WERI-Rb-1 (cell line): ENCODE results near the gene ZGPAT.
"Not testable (repeated sequence)": the region's sequence is repeated elsewhere in the genome, so short reads cannot be mapped to it uniquely, and the experiment has no call there.

Experiments
- DNase-seq: peaks from one replicate; pipeline ENCODE4 v3.0.0-alpha.2; 2020
- H3K27ac ChIP-seq: fragments of 250-450 bp; sonication (Bioruptor Pico); 2 replicates; pipeline ENCODE4 v1.5.1; 2020; ENCODE audit warnings: mild to moderate bottlenecking, moderate library complexity
- H3K27me3 ChIP-seq: fragments of 250-450 bp; sonication (Bioruptor Pico); 2 replicates; pipeline ENCODE4 v1.5.1; 2021; ENCODE audit warnings: mild to moderate bottlenecking, low read depth, moderate library complexity; ENCODE audit not compliant: insufficient read depth, severe bottlenecking
- H3K36me3 ChIP-seq: fragments of 250-450 bp; sonication (Bioruptor Pico); 2 replicates; pipeline ENCODE4 v1.5.1; 2020; ENCODE audit warnings: mild to moderate bottlenecking, moderate library complexity
- H3K4me3 ChIP-seq: 2 replicates; pipeline ENCODE4 v1.5.1; 2011; ENCODE audit warnings: low read depth, mild to moderate bottlenecking, control low read depth, low read length
- H3K9me3 ChIP-seq: fragments of 250-450 bp; sonication (Bioruptor Pico); 2 replicates; pipeline ENCODE4 v1.5.1; 2021; ENCODE audit warnings: mild to moderate bottlenecking, moderate library complexity; ENCODE audit not compliant: severe bottlenecking
- TF ChIP-seq, protein P1 (sequence below): IDR thresholded peaks from 2 replicates; pipeline ENCODE4 v1.5.1; 2011; ENCODE audit warnings: low read depth, mild to moderate bottlenecking, control low read depth, inconsistent platforms, low read length

The ZGPAT gene

DNA sequence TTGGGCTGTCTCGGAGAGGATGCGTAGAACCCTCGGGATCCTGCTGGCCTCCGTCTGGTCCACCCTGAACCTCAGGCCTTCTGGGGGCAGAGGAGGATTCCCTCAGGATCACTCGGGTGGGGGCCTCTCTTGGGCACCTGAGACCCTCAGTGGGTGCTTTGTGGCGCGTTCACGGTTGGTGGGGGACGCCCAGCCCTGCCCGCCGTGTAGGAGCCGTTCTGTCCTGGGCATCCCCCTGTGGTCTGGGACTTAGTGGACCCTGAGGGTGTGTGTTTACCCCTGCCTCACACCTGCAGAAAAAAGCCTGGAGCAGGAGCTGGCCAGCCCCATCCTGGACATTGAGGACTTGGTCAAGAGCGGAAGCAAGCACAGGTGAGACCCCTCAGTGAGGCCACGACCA lies 42.1 kb upstream of the ZGPAT start:
- no peak for DNase-seq
- no peak overlapping the region for H3K27ac ChIP-seq
- H3K36me3 ChIP-seq, result peaks cover 67% of the 10 kb centered on the region
- H3K27me3 ChIP-seq, result no peaks in the 10 kb centered on the region
- TF ChIP-seq, protein P1, sequence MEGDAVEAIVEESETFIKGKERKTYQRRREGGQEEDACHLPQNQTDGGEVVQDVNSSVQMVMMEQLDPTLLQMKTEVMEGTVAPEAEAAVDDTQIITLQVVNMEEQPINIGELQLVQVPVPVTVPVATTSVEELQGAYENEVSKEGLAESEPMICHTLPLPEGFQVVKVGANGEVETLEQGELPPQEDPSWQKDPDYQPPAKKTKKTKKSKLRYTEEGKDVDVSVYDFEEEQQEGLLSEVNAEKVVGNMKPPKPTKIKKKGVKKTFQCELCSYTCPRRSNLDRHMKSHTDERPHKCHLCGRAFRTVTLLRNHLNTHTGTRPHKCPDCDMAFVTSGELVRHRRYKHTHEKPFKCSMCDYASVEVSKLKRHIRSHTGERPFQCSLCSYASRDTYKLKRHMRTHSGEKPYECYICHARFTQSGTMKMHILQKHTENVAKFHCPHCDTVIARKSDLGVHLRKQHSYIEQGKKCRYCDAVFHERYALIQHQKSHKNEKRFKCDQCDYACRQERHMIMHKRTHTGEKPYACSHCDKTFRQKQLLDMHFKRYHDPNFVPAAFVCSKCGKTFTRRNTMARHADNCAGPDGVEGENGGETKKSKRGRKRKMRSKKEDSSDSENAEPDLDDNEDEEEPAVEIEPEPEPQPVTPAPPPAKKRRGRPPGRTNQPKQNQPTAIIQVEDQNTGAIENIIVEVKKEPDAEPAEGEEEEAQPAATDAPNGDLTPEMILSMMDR, result no peak
- H3K9me3 ChIP-seq, result no peaks in the 10 kb centered on the region
- no peak overlapping the region for H3K4me3 ChIP-seq

DNA sequence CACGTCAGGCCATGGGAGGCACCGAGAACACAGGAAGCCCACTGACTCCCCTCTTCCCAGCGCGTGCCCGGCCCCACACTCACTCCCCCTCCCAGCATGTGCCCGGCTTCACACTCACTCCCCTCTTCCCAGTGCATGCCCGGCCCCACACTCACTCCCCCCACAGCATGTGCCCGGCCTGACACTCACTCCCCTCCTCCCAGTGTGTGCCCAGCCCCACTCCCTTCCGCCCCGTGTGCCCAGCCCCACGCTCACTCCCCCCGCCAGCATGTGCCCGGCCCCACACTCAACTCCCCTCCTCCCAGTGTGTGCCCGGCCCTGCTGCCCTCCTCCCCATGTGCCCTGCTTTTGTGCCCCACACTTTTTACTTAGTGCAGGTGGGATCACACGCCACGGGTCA lies 40.0 kb upstream of the ZGPAT start:
- Histone ChIP-seq H3K27ac (no peak overlapping the region), H3K27me3 (no peaks in the 10 kb centered on the region), H3K36me3 (peaks cover 56% of the 10 kb centered on the region), H3K4me3 (no peak overlapping the region), H3K9me3 (no peaks in the 10 kb centered on the region)
- DNase-seq, result no peak
- TF ChIP-seq, protein P1, result no peak

DNA sequence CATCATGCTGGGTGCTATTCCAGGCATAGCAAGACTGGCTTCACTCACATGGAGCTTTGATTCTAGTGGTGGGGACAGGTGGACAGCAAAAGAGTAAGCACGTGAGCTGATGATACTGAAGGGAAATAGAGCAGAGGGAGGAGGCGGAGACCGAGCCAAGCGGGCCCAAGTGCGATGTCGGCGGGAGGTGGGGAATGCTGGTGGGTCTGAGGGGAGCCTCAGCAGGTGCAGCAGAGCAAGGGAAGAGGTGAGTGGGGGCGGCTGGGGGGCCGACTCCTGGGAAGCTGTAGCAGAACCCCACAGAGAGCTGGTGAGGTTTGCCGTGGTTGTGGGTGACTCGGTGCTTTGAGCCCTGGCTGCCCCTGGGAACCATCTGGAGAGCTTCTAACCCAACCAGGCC lies 39.5 kb upstream of the ZGPAT start:
- no peak for DNase-seq
- H3K4me3 ChIP-seq, result no peak overlapping the region
- TF ChIP-seq, protein P1, result no peak
- H3K27ac ChIP-seq, result no peak overlapping the region
- no peaks in the 10 kb centered on the region for H3K27me3 ChIP-seq
- H3K9me3 ChIP-seq, result no peaks in the 10 kb centered on the region
- peaks cover 56% of the 10 kb centered on the region for H3K36me3 ChIP-seq

DNA sequence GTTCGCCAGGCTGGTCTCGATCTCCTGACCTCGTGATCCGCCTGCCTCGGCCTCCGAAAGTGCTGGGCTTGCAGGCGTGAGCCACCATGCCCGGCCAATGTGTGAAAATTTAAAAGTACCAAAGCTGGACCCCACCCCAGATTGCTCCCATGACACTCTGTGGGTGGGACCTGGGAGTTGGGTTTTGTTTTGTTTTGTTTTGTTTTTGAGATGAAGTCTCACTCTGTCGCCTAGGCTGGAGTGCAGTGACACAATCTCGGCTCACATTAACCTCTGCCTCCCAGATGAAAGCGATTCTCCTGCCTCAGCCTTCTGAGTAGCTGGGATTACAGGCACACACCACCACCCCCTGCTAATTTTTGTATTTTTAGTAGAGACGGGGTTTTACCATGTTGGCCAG lies 36.1 kb upstream of the ZGPAT start:
- not testable (repeated sequence) for H3K27me3 ChIP-seq, H3K4me3 ChIP-seq, H3K9me3 ChIP-seq, DNase-seq, H3K27ac ChIP-seq
- H3K36me3 ChIP-seq, result peaks cover 48% of the 10 kb centered on the region

DNA sequence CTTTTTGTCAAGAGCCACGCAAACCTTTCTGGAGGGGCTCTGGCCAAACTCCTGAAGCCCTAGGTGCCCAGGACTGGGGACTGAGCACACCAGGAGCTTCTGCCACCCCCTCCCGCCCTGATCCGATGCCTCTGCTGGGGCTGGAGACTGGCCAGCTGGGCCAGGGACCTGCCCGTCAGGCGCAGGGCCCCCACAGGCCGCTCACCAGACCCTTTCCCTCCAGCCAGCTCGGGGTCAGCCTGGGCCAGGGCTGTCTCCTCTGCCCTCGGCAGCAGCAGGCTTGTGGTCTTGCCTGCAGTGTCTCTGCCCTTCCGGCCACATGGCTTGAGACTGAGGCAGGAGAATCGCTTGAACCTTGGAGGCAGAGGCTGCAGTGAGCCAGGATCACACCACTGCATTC lies 35.2 kb upstream of the ZGPAT start:
- Histone ChIP-seq H3K4me3 (no peak overlapping the region), H3K9me3 (no peaks in the 10 kb centered on the region), H3K36me3 (peaks cover 41% of the 10 kb centered on the region), H3K27me3 (no peaks in the 10 kb centered on the region), H3K27ac (no peak overlapping the region)
- no peak for DNase-seq
- TF ChIP-seq, protein P1, result no peak

DNA sequence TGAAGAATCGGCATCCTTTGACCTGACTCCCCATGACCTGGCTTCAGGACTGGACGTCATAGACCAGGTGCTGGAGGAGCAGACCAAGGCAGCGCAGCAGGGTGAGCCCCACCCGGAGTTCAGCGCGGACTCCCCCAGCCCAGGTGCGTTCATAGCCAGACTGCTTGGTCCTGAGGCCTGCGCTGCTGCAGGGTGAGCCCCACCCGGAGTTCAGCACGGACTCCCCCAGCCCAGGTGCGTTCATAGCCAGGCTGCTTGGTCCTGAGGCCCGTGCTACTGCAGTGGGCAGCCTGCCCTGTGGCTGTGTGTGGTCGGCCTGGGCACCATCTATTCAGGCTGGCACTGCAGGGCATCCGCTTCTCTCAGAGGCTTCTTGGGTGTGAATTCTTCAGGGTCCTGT lies 33.9 kb upstream of the ZGPAT start:
- Histone ChIP-seq H3K9me3 (no peaks in the 10 kb centered on the region), H3K27ac (no peak overlapping the region)
- TF ChIP-seq, protein P1, result no peak

More for the DNA sequence above, 33.9 kb upstream of the ZGPAT start:
- H3K27me3 ChIP-seq, result no peaks in the 10 kb centered on the region
- DNase-seq, result no peak
- peaks cover 34% of the 10 kb centered on the region for H3K36me3 ChIP-seq
- no peak overlapping the region for H3K4me3 ChIP-seq
